ENCODE results near the gene GNAZ.

- no peak for TF ChIP-seq CTCF (IDR thresholded peaks at IDR 0.05 in 2 of 3, conservative IDR thresholded peaks at IDR 0.05 in 1 of 3; ENCODE audit: borderline replicate concordance in 1 of 3, insufficient read depth in 1 of 3, low read depth in 2 of 3, low read length in 2 of 3)
- TF ChIP-seq MAX (IDR thresholded peaks at IDR 0.05) = no peak
- no peak for TF ChIP-seq REST (IDR thresholded peaks at IDR 0.05; ENCODE audit: low read depth)
- no peak for TF ChIP-seq POLR2A (IDR thresholded peaks at IDR 0.05; ENCODE audit: borderline replicate concordance, extremely low read depth, insufficient read depth, insufficient read length)
- no peak for TF ChIP-seq EZH2phosphoT487 (IDR thresholded peaks at IDR 0.05; ENCODE audit: borderline replicate concordance)
- TF ChIP-seq JUND (IDR thresholded peaks at IDR 0.05) = no peak
- no peak for TF ChIP-seq EZH2 (IDR thresholded peaks at IDR 0.05)
Observed at GRCh38 chr22:23058481-23059283, 11.6 kb upstream of the GNAZ start.

Measured in HCT116 (cell line).